GM18519 (cell line): ENCODE measurements around the gene HNRNPR.
"Not testable (repeated sequence)": the region's sequence is repeated elsewhere in the genome, so short reads cannot be mapped to it uniquely, and the experiment has no call there.

Source experiments
- ATAC-seq: cut with Tn5 transposase; IDR thresholded peaks from one replicate; pipeline ENCODE4 v1.9.1; 2021; ENCODE audit warnings: mild to moderate bottlenecking, moderate library complexity; ENCODE audit not compliant: unreplicated experiment, low FRiP score

Gene HNRNPR

GRCh38 chr1:23344111-23344986 lies at the start of gene HNRNPR:
Gene HNRNPR (minus strand): TSS chr1:23344284. CDS start chr1:23341008, 3,276 bp downstream.
- ATAC-seq, result peak; percentile 82

- no peak for ATAC-seq
Observed at GRCh38 chr1:23393706-23394105, 49.6 kb upstream of the HNRNPR start.

GRCh38 chr1:23392125-23392855 lies 48.2 kb upstream of the HNRNPR start:
- no peak for ATAC-seq

- ATAC-seq, result no peak
Observed at GRCh38 chr1:23389837-23390321, 45.8 kb upstream of the HNRNPR start.

- no peak for ATAC-seq
Observed at GRCh38 chr1:23387494-23387893, 43.4 kb upstream of the HNRNPR start.

GRCh38 chr1:23385119-23385621 lies 41.1 kb upstream of the HNRNPR start:
- no peak for ATAC-seq

- ATAC-seq, result no peak
Observed at GRCh38 chr1:23384312-23385058, 40.4 kb upstream of the HNRNPR start.

GRCh38 chr1:23383577-23384311 lies 39.7 kb upstream of the HNRNPR start:
- no peak for ATAC-seq

GRCh38 chr1:23381233-23381885 lies 37.3 kb upstream of the HNRNPR start:
- ATAC-seq, result no peak

- no peak for ATAC-seq
Observed at GRCh38 chr1:23380719-23381118, 36.6 kb upstream of the HNRNPR start.

- not testable (repeated sequence) for ATAC-seq
Observed at GRCh38 chr1:23380236-23380635, 36.2 kb upstream of the HNRNPR start.

GRCh38 chr1:23376890-23377811 lies 33.1 kb upstream of the HNRNPR start:
- no peak for ATAC-seq

- not testable (repeated sequence) for ATAC-seq
Observed at GRCh38 chr1:23374079-23374735, 30.1 kb upstream of the HNRNPR start.

GRCh38 chr1:23371987-23372880 lies 28.1 kb upstream of the HNRNPR start:
- no peak for ATAC-seq

GRCh38 chr1:23370709-23371584 lies 26.9 kb upstream of the HNRNPR start:
- ATAC-seq, result no peak

GRCh38 chr1:23370330-23370708 lies 26.2 kb upstream of the HNRNPR start:
- ATAC-seq, result no peak
